Measurements from ENCODE around the gene NUS1.
"Not testable (repeated sequence)": the region's sequence is repeated elsewhere in the genome, so short reads cannot be mapped to it uniquely, and the experiment has no call there.

NUS1 gene

GRCh38 chr6:117718895-117719294 is 43.6 kb downstream of the NUS1 start:
- TF ChIP-seq CTCF (conservative IDR thresholded peaks at IDR 0.05; ENCODE audit: low read depth, low read length) = no peak

GRCh38 chr6:117721520-117721919 is 46.3 kb downstream of the NUS1 start:
- not testable (repeated sequence) for DNase-seq (ENCODE audit: low read depth)

More at GRCh38 chr6:117718895-117719294, 43.6 kb downstream of the NUS1 start:
- H3K4me3 ChIP-seq (ENCODE audit: low read length) = no peak overlapping the region
- DNase-seq (ENCODE audit: low read depth) = no peak

GRCh38 chr6:117728626-117729025 is 53.4 kb downstream of the NUS1 start:
- H3K4me3 ChIP-seq (ENCODE audit: low read length) = no peak overlapping the region
- no peak for TF ChIP-seq CTCF (conservative IDR thresholded peaks at IDR 0.05; ENCODE audit: low read depth, low read length)
- no peak for DNase-seq (ENCODE audit: low read depth)

More at GRCh38 chr6:117721520-117721919, 46.3 kb downstream of the NUS1 start:
- not testable (repeated sequence) for H3K4me3 ChIP-seq (ENCODE audit: low read length)

- no peak for DNase-seq (ENCODE audit: low read depth)
- no peak overlapping the region for H3K4me3 ChIP-seq (ENCODE audit: low read length)
- no peak for TF ChIP-seq CTCF (conservative IDR thresholded peaks at IDR 0.05; ENCODE audit: low read depth, low read length)
These were observed 54.3 kb downstream of the NUS1 start for GRCh38 chr6:117729613-117730012.

GRCh38 chr6:117733341-117733740 is 58.1 kb downstream of the NUS1 start:
- no peak for TF ChIP-seq CTCF (conservative IDR thresholded peaks at IDR 0.05; ENCODE audit: low read depth, low read length)
- no peak overlapping the region for H3K4me3 ChIP-seq (ENCODE audit: low read length)

GRCh38 chr6:117739869-117740268 is 64.6 kb downstream of the NUS1 start:
- H3K4me3 ChIP-seq (ENCODE audit: low read length) = no peak overlapping the region
- DNase-seq (ENCODE audit: low read depth) = no peak
- no peak for TF ChIP-seq CTCF (conservative IDR thresholded peaks at IDR 0.05; ENCODE audit: low read depth, low read length)

More at GRCh38 chr6:117733341-117733740, 58.1 kb downstream of the NUS1 start:
- DNase-seq (ENCODE audit: low read depth) = no peak

GRCh38 chr6:117740605-117741004 is 65.3 kb downstream of the NUS1 start:
- DNase-seq (ENCODE audit: low read depth) = no peak

GRCh38 chr6:117750675-117751074 is 75.4 kb downstream of the NUS1 start:
- H3K4me3 ChIP-seq (ENCODE audit: low read length); DNase-seq (ENCODE audit: low read depth): not testable (repeated sequence)

More at GRCh38 chr6:117740605-117741004, 65.3 kb downstream of the NUS1 start:
- H3K4me3 ChIP-seq (ENCODE audit: low read length) = no peak overlapping the region
- TF ChIP-seq CTCF (conservative IDR thresholded peaks at IDR 0.05; ENCODE audit: low read depth, low read length) = no peak

All from retinal pigment epithelial cell (primary cell).